Stimulated activated CD8-positive, alpha-beta memory T cell treated with anti-CD3 and anti-CD28 coated beads, Interleukin-15, amount 100 ng/mL, for 4 hours (primary cell): Measurements from ENCODE around the gene APOH.
"Not testable (repeated sequence)": the region's sequence is repeated elsewhere in the genome, so short reads cannot be mapped to it uniquely, and the experiment has no call there.

Source experiments
- DNase-seq, 2 donors: peaks; one replicate each; pipeline ENCODE4 v3.0.0-alpha.2; 2020; ENCODE audit warnings: low read depth in 2 of 2

APOH gene, protein sequence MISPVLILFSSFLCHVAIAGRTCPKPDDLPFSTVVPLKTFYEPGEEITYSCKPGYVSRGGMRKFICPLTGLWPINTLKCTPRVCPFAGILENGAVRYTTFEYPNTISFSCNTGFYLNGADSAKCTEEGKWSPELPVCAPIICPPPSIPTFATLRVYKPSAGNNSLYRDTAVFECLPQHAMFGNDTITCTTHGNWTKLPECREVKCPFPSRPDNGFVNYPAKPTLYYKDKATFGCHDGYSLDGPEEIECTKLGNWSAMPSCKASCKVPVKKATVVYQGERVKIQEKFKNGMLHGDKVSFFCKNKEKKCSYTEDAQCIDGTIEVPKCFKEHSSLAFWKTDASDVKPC

DNA sequence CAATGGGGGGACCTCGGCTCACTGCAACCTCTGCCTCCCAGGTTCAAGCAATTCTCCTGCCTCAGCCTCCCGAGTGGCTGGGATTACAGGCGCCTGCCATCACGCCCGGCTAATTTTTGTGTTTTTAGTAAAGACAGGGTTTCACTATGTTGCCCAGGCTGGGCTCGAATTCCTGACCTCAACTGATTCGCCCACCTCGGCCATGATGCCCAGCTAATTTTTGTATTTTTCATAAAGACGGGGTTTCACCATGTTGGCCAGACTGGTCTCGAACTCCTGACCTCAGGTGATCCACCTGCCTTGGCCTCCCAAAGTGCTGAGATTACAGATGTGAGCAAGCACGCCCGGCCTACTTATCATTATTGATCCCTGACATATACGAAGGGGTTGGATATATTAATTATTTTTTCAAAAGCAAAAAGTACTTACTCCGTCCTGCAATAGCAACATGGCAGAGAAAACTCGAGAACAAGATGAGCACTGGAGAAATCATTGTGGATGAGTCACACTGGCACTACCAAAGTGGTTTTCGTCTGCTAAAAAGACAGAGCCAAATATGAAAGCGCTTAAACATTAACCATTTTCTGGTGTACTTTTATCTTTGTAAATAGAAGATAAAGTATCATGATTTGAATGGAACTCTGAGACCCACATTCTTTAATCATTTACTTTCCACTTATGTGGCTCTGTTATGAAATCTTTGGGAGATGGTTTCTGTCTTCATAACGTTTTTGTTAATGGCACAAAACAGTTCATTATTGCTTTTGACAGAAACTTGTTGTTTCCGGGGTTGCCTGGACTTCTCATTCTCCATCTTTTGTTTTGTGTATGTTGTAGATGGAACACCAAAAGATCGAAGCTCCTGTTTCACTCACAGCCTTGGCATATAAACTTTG, at the start of gene APOH:
Gene APOH (minus strand): TSS at position 529 of the 896 bp plus-strand sequence. CDS start 36 bp downstream, at position 493.
- DNase-seq: no peak

DNA sequence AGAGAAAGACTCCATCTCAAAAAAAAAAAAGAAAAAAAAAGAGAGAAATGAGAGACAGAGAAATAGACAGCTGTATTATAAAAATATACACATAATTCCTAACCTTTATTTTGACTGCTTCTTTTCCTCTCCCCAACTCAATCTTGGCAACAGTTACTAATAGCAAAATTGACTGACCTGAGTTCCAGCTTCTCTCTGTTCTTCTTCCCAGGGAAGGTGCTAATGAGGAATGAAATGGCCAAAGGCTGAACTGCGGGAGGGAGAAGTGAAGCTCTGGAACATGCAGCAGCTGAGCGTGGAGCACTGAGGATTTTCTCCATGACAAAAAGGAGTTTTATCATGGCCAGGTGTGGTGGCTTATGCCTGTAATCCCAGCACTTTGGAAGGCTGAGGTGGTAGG, 48.0 kb upstream of the APOH start:
- no peak for DNase-seq

DNA sequence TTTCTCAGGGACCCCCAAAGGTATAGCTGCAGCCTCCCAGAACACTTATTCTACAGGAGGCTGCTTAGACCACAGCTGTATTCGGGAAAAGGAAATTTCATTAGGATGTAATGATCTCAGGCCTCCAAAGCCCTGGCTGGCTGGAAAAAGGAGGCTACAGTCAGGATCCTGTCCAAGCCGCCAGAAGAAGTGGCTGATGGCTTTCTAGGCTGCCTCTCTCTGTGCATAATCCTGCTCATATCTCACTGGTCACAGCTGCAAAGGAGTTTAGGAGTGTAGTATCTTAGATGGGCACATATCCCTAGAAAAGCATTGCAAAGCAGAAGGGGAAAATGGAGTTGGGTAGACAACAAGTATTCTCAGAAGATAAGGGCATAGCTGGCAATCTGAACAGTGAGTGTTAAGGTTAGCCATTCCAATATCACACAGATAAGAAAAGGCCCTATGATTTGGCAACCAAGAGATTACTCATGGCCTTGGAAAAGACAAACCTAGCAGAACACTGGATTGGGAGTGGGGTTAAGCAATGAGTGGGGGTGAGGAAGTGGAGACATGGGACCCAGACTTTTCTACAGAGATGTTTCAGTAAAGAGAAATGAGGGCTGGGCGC, 47.2 kb upstream of the APOH start:
- no peak for DNase-seq

DNA sequence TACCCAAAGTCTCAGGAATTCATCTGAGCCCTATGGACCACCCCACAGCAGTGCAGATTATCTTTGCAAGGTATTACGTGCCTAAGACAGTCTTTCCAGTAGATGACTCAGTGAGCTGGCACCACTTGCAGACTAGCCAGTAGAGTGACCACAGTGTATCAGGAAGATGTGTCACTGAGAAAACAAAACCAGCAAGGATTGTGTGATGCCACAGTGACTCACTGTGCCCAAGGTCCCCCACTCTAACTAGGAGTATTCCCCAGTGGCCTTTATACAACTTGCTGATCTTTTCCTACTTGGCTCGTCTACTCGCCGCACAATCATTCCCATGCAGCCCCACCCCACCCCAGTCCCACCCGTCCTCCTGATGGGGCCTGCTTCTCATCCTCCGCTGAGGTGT, 46.4 kb upstream of the APOH start:
- no peak for DNase-seq

DNA sequence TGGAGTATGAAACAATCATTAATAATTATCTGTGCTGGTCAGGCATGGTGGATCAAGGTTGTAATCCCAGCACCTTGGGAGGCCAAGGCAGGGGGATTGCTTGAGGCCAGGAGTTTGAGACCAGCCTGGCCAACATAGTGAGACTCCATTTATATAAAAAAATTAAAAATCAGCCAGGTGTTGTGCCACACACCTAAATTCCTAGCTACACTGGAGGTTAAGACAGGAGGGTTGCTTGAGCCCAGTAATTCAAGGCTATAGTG, 44.3 kb upstream of the APOH start:
- DNase-seq: no peak

DNA sequence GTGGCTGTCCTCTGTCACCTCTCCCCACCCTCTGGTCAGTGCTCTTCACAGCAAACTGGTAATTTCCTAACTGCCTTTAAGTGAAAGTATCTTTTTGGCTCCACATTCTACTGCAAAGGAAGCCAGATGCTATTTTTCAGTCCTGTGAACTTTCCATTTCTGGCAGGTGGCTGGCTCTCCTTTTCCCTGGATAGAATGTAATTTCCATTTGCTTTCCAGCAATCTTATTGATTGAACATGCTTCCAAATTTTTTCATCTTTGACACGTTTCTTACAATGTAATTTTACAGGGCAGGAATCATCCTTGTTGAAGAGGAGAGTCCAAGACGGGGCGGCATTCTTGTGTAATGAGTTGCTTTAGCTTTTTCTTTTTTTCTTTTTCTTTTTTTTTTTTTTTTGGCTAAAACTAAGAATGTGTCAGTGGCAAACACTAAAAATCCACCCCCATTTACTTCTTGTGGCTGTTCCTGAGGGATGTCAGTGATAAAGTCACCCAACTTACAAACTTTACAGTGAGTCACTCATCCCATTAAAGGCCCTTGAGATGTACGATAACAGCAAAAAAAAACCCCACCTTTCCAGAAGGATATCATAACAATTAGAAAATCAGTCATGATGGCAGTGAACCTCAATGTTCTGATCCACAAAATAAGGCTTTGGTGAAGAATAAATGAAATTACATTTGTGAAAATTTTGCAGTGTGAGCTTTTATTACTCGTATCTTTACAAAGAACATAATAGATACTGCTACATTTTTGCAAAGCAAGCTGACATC, 43.8 kb upstream of the APOH start:
- no peak for DNase-seq

DNA sequence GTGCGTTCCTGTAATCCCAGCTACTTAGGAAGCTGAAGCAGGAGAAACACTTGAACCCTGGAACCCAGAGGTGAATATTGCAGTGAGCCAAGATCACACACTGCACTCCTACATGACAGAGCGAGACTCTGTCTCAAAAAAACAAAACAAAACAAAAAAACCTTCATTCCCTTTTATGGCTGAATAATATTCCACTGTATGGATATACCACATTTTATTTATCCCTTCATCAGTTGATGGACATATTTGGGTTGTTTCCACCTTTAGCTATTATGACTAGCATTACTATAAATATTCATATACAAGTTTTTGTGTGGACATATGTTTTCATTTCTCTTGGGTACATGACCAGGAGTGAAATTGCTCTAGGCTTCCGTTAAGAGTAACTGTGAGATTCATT, 42.3 kb upstream of the APOH start:
- no peak for DNase-seq

DNA sequence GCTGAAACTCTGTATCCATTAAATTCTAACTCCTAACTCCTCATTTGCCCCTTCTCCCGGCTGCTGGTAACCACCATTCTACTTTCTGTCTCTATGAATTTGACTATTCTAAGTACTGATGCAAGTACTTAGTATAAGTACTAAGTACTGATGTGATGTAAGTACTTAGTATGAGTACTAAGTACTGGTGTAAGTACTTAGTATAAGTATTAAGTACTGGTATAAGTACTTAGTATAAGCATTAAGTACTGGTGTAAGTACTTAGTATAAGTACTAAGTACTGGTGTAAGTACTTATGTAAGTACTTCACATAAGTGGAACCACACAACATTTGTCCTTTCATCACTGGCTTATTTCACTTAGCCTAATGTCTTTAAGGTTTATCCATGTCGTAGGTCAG, 40.9 kb upstream of the APOH start:
- no peak for DNase-seq

DNA sequence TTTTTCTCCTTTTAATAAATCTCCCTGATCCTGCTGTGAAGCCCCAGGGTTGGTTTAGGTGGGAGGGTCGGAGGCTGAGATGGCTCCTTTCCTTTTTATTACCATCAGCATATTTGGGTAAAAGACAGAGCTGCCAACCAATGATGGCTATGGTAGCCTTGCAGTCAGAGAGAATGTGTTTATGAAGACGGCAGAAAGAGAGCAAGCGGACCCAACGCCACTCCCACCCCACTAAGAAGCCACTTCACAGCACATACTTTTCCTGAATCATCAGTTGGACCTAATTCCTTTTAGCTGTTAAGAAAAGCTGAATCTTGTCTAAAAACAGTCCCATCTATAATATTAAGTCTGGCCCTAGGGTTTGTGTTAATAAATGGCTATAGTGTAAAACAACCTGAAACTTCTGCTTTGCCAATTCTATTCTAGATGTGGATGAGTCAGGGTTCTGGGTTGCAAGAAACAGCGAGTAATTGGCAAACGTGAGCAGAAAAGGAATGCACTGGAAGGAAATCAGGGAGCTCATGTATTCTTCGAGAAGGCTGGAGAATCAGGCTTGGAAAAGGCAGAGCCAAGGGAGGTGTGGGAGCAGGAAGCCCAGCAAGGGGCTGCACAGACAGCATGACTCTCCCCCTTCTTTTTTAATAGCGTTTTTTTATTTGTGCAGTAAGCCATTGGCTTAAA, 39.2 kb upstream of the APOH start:
- no peak for DNase-seq

DNA sequence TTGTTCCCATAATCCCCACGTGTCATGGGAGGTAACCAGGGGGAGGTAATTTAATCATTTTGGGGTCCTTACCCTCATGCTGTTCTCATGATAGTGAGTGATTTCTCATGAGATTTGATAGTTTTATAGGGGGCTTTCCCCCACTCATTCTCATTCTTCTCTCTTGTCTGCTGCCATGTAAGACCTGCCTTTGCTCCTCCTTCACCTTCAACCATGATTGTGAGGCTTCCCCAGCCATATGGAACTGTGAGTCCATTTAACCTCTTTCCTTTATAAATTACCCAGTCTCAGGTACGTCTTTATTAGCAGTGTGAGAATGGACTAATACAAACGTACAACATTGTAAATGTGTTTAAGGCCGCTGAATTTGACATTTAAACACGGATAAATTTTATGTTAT, 35.5 kb upstream of the APOH start:
- DNase-seq: no peak

DNA sequence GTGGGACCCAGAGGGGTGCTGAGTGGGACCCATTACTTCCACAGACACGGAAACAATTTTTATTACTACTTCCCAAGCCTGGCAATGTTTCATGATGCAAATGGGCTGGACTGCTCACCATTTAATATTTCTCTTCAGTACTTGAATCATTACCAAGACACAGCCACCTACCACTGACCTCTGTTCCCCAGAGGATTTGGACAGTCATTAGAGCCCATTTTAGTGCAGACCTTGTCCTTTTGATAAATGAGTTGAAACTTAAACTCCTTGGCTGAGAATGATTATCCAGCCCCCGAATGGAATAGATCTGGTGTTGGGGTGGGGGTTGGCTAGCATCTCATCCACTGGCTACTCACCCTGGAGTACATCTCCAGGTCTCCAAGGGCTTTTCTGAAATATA, 33.6 kb upstream of the APOH start:
- no peak for DNase-seq

DNA sequence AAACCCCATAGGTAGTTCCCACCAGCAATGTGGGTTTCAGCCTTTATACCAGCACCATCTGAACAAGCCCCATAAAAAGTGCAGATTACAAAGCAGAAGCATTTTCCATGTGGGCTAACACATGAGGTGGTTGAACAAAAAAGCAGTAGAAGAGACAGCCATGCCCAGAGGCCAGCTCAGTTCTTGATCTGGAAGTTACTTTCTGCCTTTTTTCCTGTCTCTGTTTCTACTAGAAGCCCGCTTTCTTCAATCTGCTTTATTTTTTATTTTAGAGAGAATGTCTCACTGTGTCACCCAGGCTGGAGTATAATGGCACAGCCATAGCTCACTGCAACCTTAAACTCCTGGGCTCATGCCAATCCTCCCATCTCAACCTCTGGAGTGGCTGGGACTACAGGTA, 31.5 kb upstream of the APOH start:
- DNase-seq: no peak

DNA sequence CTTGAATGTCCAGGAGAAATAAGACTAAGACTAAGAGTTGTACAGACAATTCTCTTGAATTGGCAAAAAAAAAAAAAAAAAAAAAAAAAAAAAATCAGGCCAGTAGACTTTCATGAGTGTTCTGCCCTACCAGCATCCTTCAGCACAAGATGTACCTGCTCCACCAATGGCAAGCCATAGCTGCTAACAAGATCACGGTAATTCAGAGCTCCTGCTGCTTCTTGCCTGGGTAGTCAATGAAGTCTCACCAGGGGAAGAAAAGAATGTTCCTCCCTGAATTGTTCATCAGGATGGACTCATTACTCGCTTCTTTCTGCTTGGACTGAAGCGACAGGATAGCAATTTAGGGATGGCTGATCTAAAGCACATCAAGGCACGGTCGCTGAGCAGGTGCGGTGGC, 31.1 kb upstream of the APOH start:
- no peak for DNase-seq

DNA sequence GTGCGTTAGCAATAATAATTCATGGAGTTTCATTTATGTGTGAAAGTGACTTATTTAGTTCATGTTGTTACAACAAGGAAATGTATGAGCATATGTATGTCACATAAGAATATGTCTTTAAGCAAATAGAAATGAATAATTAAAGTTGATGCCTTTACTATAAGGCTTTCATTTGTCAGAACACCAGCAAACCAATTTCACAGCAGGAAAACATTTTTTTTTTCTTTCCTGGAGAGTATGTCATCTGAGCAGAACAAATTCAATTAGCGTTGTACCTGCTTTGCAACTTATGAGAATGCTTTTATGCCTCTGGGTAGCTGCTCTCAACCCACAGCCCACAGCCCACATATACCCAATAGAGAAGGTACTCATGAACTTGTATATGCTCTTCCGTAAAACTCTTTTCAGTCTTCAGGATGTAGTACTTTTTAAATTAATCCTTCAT, 26.3 kb upstream of the APOH start:
- no peak for DNase-seq

DNA sequence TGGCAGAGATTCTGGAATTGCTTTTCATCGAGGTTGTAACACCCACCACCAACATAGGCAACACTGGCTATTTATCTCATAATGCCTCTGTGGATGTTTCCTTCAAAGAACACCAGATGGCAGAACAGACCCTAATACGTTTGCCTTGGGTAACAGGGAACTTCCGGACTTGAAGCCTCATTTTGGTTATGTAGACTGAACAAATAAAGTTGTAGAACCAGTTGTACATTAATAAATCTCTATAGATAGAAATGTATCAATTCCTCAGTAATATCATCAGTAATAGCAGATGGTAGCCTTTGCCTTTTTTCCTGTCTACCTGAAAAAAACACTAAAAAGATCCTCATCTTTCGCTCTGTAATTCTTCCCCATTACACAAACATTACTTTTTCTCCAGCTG, 25.9 kb upstream of the APOH start:
- no peak for DNase-seq

DNA sequence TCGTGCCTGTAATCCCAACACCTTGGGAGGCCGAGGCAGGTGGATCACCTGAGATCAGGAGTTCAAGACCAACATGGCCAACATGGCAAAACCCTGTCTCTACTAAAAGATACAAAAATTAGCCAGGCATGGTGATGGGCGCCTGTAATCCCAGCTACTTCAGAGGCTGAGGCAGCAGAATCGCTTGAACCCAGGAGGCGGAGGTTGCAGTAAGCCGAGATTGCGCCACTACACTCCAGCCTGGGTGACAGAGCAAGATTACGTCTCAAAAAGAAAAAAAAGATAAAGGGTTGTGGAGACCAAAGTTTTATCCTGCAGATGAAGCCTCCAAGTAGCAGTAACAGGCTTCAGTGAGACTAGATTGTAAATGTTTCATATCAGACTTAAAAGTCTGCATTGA, 24.2 kb upstream of the APOH start:
- not testable (repeated sequence) for DNase-seq

DNA sequence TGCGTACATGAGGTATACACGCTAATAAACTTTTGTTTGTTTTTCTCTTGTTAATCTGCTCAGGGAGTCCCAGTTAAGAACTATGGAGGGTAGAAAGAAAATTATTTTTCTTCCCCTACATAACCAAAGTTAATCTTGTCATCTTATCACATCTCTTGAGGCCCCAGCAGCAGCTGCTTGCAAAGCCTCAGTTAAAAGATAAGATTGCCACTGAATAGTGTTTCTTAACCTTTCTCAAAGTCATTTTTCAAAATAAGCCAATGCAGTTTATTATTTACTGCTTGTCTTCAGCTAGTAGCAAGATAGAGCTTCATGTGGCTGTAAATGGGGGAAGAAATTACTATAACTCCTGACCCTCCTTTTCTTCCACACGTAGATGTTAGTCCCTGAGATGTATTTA, 21.5 kb upstream of the APOH start:
- no peak for DNase-seq

DNA sequence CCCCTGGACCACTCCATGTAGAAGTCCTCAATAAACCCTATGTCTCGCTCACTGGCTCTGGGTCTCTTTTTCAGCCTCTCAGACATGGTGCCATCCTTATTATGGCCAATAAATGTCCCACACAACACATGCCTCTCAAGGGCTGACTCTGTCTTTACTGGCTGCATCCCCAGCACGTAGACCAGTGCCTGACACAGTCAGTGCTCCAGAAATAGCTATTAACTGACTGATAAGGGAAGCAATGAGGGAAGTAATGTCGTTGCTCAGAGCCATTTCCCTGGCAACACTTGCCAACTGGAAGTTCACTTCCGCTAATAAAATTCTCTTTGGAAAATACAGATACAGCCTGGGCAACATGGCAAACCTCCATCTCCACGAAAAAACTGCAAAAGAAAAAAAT, 19.1 kb upstream of the APOH start:
- DNase-seq: no peak

DNA sequence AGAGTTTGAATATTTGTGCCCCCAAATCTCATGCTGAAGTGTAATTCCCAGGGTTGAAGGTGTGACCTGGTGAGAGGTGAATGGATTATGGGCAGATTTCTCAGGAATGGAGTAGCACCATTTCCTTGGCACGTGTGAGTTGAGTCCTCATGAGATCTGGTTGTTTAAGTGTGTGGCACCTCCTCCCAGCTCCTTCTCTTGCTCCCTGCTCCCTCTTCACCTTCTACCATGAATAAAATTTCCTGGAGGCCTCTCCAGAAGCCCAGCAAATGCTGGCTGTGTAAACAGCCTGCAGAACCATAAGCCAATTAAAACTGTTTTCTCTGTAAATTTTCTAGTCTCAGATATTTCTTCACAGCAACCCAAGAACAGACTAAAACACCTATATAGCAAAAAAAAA, 12.6 kb upstream of the APOH start:
- no peak for DNase-seq

DNA sequence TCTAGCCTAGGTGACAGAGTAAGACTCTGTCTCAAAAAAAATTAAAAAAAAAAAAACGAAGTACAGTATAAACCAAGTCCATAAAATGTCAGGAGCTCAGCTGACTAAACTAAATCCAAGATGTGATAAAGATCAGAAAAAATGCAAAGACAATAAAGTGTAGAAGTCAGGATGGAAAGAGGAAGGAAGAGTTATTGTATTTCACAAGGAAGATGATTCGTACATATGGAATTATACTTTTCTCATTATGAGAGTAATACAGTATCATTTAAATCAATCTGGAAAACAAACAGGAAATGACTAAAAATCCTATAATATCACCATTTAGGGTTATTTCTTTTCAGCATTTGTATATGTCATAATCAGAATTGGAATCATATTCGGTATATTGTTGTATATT, 11.4 kb upstream of the APOH start:
- DNase-seq: no peak

DNA sequence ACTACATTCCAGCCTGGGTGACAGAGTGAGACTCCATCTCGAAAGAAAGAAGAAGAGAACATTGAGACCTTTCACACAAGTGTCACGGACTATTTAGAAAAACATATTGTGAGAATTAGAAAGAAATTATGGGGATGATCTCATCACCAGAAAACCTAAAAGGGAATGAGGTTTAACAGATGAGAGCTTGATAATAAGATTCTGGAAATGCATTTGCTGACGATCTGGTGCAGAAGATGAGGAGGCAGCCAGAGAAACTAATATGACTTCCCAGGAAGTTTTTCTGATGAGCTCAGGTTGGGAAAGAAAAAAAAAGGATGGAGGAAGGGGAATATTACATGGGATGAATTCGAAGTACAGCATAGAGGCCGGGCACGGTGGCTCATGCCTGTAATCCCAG, 10.8 kb upstream of the APOH start:
- no peak for DNase-seq
